GM21381 (cell line): Measurements from ENCODE around the gene RBFOX2.
"Not testable (repeated sequence)": the region's sequence is repeated elsewhere in the genome, so short reads cannot be mapped to it uniquely, and the experiment has no call there.

ENCODE experiments used
- ATAC-seq: cut with Tn5 transposase; IDR thresholded peaks from one replicate; pipeline ENCODE4 v1.9.1; 2021; ENCODE audit warnings: mild to moderate bottlenecking, moderate library complexity; ENCODE audit not compliant: unreplicated experiment

RBFOX2 gene, protein sequence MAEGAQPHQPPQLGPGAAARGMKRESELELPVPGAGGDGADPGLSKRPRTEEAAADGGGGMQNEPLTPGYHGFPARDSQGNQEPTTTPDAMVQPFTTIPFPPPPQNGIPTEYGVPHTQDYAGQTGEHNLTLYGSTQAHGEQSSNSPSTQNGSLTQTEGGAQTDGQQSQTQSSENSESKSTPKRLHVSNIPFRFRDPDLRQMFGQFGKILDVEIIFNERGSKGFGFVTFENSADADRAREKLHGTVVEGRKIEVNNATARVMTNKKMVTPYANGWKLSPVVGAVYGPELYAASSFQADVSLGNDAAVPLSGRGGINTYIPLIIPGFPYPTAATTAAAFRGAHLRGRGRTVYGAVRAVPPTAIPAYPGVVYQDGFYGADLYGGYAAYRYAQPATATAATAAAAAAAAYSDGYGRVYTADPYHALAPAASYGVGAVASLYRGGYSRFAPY

GRCh38 chr22:36028646-36029405, at the start of gene RBFOX2:
TSS of gene RBFOX2 (minus strand) at chr22:36028824. CDS start at chr22:36028425, 399 bp downstream.
- ATAC-seq: no peak

- ATAC-seq: no peak
These were observed 48.6 kb upstream of the RBFOX2 start for GRCh38 chr22:36077271-36077670.

DNA sequence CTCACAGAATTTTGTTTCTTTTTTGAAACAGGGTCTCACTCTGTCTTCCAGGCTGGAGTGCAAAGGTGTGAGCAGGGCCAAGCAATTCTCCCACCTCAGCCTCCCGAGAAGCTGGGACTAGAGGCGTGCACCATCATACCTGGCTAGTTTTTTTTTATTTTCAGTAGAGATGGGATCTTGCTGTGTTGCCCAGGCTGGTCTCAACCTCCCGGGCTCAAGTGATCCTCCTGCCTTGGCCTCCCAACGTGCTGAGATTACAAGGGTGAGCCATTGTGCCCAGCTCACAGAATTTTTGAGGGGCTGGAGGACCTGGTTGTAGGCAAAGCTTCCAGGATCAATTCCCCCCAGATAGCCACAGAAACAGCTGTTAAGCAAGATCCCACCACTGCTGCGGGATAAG, 47.1 kb upstream of the RBFOX2 start:
- ATAC-seq: no peak

DNA sequence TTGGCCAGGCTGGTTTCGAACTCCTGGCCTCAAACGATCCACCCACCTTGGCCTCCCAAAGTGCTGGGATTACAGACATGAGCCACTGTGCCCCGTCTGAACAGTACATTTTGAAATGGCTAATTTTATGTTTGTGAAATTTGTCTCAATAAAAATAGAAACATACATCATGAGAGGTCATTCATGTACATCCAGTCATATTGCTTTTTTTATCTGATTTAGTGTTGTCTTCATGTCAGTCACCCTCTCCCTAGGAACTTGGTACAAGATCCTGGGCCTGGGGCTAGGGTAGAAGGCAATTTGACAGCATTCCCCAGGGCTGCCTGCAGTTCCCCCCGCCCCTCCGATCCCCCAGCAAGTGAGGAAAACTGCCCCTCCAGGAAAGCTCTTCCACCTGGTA, 46.6 kb upstream of the RBFOX2 start:
- no peak for ATAC-seq

GRCh38 chr22:36073476-36073875, 44.9 kb upstream of the RBFOX2 start:
- no peak for ATAC-seq

GRCh38 chr22:36070645-36071044, 42.0 kb upstream of the RBFOX2 start:
- ATAC-seq: not testable (repeated sequence)

DNA sequence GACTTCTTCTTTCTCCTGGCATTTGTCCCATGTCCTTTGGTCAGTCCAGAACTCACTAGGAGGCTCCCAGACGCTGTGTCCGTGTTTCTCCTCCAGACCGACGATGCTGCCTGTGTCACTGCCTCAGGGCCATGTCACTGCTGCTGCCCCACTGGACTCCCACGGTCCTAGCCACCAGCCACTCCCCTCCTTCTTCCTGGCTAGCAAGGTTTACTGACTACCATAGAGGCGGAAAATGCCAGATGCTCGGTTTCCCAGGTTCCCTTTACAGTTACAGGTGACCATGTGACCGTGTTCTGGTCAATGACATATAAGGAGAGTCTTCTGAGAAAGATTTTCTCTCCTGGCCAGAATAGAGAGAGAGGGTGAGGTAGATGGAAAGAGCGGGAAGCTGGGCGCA, 40.7 kb upstream of the RBFOX2 start:
- no peak for ATAC-seq

DNA sequence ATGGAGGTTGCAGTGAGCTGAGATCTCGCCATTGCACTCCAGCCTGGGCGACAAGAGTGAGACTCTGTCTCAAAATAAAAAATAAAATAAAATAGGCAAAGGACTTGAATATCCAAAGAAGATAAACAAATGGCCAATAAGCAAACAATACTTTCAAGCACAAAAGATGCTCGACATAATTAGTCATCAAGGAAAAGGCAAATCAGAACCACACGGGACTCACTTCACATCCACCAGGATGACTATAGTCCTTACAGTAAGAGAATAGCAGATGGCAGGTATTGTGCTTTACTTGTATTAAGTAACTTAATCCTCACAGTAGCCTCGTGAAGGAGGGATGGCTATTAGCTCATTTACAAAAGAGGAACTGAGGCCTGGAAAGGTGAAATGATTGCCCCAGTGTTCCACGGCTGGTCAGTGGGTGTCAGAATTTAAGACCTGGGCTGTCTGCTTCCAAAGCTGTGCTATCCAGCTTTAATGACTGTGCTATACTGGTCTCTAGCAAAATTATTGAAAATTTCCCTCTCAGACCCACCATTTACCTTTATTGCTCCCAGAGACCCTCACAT, 40.2 kb upstream of the RBFOX2 start:
- ATAC-seq: no peak

- ATAC-seq: no peak
These were observed 38.6 kb upstream of the RBFOX2 start for GRCh38 chr22:36067235-36067558.

- ATAC-seq: no peak
These were observed 37.3 kb upstream of the RBFOX2 start for GRCh38 chr22:36065775-36066544.

- ATAC-seq: no peak
These were observed 36.8 kb upstream of the RBFOX2 start for GRCh38 chr22:36065462-36065774.

DNA sequence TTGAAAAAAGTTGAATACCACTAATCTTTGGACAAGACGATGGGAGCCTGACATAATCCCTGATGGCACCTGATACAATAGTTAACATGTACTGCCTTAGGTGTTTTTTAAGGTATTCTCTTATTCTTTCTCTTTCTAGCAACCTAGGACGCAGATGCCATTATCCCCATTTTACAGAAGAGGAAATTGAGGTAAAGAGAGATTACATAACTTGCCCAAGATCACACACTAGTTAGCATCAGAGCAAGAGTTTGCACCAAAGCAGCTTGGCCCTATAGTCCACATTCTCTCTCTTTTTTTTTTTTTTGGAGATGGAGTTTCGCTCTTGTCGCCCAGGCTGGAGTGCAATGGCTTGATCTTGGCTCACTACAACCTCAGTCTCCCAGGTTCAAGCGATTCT, 35.7 kb upstream of the RBFOX2 start:
- ATAC-seq: no peak

DNA sequence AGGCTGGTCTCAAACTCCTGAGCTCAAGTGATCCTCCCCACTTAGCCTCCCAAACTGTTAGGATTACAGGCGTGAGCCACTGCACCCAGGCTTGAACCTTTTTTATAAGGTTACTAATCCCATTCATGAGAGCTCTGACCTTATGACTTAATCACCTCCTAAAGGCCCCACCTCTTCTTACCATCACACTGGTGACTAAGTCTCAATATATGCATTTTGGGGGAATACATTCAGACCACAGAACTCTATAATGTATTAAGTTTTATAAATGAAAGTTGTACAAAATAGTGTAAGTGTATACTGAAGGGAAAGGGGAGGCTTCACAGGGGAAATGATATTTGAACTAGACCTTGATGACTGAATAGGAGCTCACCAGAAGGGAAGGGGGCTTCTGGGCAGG, 28.4 kb upstream of the RBFOX2 start:
- ATAC-seq: no peak

DNA sequence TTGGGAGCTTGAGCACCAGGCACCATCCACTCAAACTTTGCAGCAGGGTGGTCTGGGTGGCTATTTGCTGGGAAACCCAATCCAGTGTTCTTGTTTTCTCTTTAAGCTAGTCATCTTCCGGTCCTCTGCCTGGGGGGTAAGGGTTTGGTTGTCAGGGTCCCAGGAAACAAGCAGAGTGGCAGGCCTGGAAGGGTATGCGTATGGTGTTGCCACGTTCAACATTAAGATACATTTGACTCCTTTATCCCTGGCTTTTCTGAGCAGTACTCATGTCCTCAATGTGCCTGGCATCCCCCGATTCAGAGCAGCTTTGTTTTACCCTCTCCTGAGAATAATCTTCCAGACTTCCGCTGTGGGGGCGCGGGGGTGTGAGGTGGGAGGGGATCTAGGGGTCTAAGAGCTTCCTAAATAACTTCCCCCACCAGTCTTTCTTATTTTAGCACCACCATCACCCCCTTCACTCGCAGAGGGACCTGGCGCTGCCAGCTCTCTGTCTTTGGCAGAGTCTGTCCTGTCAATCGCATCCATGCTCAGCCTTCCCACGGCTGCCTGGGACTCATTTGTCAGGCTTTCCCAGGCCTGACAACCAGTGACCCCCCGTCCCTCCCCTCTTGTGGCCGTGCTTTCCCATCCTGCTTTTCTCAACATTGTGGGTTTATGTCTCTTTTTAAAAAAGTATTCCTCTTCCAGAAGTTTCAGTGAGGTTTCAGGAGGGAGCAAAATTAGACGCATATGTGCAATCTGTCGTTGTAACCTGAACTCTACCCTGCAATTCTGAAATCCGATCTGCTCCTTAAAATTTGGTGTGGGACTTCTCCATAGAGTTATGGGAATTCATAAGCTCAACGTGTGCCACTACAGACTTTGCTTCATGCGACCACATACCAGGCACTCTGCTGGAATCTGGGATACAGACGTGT, 27.0 kb upstream of the RBFOX2 start:
- ATAC-seq: no peak

DNA sequence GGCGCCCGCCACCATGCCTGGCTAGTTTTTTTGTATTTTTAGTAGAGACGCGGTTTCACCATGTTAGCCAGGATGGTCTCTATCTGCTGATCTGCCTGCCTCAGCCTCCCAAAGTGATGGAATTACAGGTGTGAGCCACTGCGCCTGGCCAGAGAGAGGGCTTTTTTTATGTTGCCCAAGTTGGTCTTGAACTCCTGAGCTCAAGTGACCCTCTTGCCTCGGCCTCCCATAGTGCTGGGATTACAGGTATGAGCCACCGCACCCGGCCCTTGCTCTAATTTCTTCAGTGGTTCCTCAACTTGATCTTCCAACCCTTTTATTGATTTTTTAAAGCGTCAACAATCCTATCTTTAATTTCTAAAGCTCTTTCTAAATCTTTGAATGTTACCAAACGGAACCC, 25.8 kb upstream of the RBFOX2 start:
- ATAC-seq: not testable (repeated sequence)

DNA sequence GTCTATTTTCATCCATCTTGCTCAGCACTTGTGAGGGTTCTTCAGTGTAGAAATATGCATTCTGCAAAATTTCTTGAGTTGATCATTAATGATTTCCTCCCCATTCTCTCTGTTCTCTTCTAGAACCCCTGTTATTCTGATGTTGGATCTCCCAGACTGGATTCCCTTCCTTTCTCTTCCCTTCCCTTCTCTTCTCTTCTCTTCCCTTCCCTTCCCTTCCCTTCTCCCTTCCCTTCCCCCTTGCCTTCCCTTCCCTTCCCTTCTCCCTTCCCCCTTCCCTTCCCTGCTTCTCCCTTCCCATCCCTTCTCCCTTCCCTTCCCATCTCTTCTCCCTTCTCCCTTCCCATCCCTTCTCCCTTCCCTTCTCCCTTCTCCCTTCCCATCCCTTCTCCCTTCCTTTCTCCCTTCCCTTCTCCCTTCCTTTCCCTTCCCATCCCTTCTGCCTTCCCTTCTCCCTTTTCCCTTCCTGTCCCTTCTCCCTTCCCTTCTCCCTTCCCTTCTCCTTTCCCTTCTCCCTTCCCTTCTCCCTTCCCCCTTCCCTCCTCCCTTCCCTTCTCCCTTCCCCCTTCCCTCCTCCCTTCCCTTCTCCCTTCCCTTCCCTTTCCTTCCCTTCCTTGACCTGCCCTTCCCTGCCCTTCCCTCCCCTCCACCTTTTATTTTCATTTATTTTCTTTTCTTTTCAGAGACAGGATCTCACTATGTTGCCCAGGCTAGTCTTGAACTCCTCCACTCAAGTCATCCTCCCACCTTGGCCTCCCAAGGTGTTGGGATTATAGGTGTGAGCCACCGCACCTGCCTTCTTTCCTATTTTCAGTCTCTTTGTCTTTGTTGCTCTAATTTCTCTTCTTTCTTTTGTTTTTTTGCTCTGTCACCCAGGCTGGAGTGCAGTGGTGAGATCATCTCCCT, 24.9 kb upstream of the RBFOX2 start:
- no peak for ATAC-seq

- no peak for ATAC-seq
These were observed 23.9 kb upstream of the RBFOX2 start for GRCh38 chr22:36052505-36052941.

DNA sequence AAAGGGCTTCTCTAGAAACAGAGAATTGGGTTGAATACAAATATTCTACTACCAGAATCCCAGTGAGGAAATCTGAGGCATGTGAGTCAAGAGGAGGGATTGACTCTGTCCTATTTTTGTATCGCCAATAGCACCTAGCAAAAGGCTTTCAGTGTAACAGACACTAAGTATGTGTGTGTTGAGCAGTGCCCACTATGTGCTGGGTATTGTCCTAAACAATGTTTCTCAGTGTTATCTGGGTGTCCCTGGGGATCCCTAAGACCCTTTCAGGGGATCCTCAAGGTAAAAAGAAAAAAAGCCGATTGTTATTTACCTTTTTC, 21.0 kb upstream of the RBFOX2 start:
- no peak for ATAC-seq

GRCh38 chr22:36048911-36049677, 20.5 kb upstream of the RBFOX2 start:
- ATAC-seq: no peak
